Right renal cortex interstitium (tissue), 3 donors: ENCODE results near the gene AMHR2. TPM values are rescaled to one million over a fixed set of nuclear protein-coding genes. Genes with fewer than 3 reads are reported as not detected.

Experiments used
- DNase-seq, 3 donors: peaks; one replicate each; pipeline ENCODE4 v3.0.0-alpha.2; 2013; ENCODE audit warnings: low read depth in 3 of 3, low spot score in 2 of 3
- polyA plus RNA-seq, 3 donors: library from polyadenylated mRNA; unstranded; fragments of 120-200 nt; gene quantifications; one replicate each; pipeline ENCODE4 v1.2.1, GENCODE V29; 2013; ENCODE audit not compliant: insufficient read length in 3 of 3

The AMHR2 gene
- polyA plus RNA-seq, 3 donors, result 0.13 to 0.39 (median 0.22) TPM

- peak; percentile 97 to 98 (median 97) for DNase-seq
Measured at GRCh38 chr12:53451661-53452158, 28.1 kb downstream of the AMHR2 start, which contains the start of gene PCBP2. Gene PCBP2, plus strand, starts transcription at chr12:53452102. Its CDS starts 2,699 bp downstream, at chr12:53454801.

DNA sequence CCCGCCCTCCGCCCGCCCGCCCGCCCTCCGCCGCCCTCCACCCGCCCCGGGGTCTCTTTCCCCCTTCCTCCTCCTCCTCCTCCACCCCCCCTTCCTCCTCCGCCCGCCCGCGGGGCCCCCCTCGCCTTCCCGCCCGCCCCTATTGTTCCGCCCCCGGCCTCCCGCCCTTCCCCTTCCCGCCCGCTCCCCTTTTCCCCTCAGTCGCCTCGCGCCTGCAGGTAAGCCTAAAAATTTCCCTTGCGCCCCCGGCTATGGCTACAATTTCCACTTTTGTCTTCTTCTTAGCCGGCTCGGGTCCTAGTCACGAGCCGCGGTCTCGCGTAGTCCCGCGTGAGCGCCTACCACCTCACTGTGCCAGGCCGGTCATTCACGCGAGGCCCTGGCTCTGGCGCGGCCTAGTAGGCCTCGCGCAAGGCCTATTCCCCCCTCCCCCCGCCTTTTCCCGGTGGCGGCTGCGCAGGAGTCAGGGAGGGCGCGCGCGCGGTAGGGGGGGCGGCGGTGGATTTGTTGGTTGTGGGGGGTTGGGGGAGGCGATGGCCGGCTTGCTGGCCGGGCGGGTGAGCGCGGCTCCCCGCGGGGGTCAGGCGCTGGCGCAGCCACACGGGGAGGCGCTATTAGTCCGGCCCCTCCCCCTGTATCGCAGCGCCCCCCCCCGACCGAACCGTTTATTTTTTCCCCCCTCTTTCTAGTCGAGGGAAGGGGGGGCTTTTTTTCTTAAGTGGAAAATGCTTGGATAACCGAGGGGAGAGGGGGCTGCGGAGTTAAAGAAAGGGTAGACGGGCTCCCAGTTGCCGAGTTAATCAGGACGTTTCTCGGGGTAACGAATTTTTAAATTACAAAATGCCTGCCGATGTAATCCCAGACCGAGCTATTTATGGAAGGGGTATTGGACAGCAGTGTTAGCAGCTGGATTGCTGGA is 28.8 kb downstream of the AMHR2 start:
- DNase-seq, result peak in 2 of 3 donors; percentile 67 to 71

- no peak for DNase-seq
Measured at GRCh38 chr12:53453953-53454640, 30.4 kb downstream of the AMHR2 start.

DNA sequence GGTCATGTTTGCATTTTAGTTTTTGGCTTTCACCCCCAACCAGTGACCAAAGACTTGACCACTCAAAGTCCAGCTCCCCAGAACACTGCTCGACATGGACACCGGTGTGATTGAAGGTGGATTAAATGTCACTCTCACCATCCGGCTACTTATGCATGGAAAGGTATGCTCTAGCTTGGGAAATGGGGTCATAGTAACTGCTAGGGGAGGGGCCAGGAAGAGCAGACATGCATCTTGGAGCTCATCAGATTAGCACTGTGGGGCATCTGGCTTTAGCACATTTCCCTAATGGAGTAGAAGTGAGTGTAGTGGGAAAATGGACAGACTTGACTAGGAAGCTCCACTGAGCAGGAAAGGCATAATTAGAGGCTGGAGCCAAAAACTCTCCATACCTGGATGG is 31.1 kb downstream of the AMHR2 start:
- DNase-seq, result no peak

- no peak for DNase-seq
Measured at GRCh38 chr12:53456654-53457366, 33.2 kb downstream of the AMHR2 start.

GRCh38 chr12:53459097-53459496 is 35.4 kb downstream of the AMHR2 start:
- no peak for DNase-seq

DNA sequence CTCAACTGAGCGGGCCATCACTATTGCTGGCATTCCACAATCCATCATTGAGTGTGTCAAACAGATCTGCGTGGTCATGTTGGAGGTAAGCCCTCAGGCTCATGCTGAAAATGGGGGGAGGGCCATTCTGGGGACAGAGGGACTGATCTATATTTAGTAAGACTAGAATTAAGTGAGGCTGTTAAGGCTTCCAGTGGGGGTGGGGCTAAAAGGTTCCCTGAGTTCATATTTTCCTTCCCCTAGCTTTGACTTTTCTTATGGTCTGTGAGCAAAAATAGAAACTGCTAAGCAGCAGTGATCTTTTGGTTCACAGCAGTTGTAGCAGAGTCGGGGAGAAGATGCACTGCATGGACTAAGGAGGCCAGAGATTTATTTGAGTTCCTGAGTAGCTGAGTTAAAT is 37.4 kb downstream of the AMHR2 start:
- DNase-seq, result no peak

GRCh38 chr12:53461591-53461990 is 37.9 kb downstream of the AMHR2 start:
- DNase-seq, result no peak

GRCh38 chr12:53462935-53463334 is 39.3 kb downstream of the AMHR2 start:
- DNase-seq, result no peak

- no peak for DNase-seq
Measured at GRCh38 chr12:53463802-53464560, 40.3 kb downstream of the AMHR2 start.

- no peak for DNase-seq
Measured at GRCh38 chr12:53464685-53465418, 41.2 kb downstream of the AMHR2 start.

- DNase-seq, result no peak
Measured at GRCh38 chr12:53465679-53466078, 42.0 kb downstream of the AMHR2 start.

GRCh38 chr12:53466640-53467039 is 43.0 kb downstream of the AMHR2 start:
- no peak for DNase-seq

DNA sequence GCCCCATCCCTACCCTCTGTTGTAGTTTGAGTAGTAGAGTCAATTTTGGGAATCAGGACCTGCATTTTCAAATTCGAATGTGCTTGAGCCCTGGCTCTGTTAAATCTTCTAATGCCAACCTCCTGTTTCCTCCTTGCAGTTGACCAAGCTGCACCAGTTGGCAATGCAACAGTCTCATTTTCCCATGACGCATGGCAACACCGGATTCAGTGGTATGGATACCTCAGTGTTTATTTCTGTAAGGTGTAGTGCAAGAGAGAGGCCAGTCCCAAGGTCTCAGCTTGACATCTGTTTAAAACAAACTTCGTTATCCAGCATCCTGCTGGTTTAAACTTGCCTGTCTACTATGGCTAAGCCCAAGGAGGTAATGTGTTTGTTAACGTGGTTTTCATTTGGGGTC is 43.4 kb downstream of the AMHR2 start:
- DNase-seq, result no peak

- DNase-seq, result no peak
Measured at GRCh38 chr12:53467880-53468279, 44.2 kb downstream of the AMHR2 start.

GRCh38 chr12:53468282-53468681 is 44.6 kb downstream of the AMHR2 start:
- DNase-seq, result no peak

- no peak for DNase-seq
Measured at GRCh38 chr12:53472056-53472582, 48.5 kb downstream of the AMHR2 start.

DNA sequence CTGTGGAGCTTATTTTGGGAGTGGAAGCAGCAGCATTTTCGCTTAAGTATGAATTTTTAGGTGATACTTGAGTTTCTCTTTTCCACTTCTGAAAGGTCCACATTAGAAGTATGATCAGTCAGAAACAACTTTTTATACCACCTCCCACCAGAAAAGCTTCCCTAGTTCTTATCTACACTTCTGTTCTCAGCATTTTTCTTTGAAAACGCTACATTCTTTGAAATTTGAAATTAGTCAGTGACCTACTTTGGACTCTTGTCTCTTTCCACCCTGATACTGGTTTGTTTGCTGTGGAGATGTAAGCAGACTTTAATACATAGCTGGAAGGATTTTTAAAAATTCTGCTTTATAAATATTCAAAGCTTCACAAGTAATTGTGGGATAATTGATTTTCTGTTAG is 50.4 kb downstream of the AMHR2 start:
- DNase-seq, result no peak

DNA sequence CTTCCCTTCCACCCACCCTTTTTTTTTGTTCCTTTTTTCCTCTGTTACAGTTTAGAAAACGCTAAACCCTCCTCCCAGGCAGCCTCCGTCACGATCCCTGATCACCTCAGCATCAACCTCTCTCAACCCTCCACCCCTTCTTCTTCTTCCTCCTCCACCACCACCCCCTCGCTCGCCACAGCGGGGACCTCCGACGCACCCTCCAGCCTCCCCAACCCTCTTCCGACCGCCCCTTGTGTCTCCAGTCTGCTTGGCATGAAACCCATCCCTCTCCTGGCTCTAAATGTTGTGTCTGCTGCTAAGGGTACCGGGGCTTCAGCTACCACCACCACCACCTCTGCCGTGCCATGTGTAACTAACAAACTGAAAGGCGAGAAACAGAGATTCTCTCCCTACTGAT is 51.2 kb downstream of the AMHR2 start:
- DNase-seq, result no peak
